GM18870 (cell line): ENCODE data around the gene NATD1.
"Not testable (repeated sequence)": the region's sequence is repeated elsewhere in the genome, so short reads cannot be mapped to it uniquely, and the experiment has no call there.

Experiments used
- ATAC-seq: cut with Tn5 transposase; IDR thresholded peaks from one replicate; pipeline ENCODE4 v1.9.1; 2021; ENCODE audit warnings: moderate library complexity; ENCODE audit not compliant: unreplicated experiment

Gene NATD1

DNA sequence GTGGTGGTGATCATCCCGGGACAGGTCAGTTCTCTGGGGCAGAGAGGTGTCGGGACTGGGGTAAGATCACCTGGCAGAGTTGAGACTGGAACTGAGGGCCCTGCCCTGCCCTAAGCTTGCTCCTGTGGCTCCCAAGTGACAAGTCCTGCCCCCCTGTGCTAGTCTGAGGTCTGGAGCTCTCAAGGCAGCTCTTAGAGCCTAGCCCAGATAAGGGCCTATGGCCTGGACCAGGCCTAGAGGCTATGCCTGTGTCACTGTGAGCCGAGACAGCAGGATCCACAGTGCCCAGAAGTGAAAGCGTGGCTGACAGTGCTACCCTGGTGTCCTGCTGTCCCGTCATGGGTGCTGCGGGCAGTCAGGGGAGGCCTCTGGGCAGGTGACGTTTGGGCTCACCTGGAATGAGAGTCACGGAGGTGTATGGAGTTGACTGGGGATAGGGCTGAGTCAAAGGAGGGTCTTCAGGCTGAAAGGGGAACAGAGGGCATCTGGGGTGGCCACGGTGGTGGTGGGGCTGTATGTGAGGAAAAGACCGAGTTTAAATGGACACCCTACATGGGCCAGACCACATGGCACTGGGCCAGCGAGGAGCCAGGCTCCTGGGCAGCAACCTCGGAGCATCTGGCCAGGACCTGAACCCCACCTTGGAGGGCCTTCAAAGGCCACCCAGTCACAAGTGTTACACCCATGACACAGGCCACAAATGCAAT, 5.5 kb downstream of the NATD1 start:
- no peak for ATAC-seq

DNA sequence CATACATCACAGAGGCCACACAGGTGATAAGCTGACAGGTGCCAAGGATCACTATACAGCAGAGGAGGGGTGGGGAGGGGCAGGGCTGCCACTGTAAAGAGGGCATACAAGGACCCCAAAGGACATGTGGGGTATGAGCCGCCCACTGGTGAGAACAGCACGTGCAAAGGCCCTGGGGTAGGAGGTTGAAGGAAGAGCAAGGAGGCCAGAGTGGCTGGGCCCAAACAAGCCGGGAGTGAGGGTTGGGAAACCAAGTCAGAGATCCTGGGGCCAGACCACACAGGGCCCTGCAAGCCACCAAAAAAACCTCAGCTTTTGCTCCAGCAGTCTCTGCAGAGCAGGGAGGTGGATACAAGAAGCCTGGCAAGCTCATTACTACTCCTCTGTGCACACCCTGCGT, 6.5 kb downstream of the NATD1 start:
- no peak for ATAC-seq

DNA sequence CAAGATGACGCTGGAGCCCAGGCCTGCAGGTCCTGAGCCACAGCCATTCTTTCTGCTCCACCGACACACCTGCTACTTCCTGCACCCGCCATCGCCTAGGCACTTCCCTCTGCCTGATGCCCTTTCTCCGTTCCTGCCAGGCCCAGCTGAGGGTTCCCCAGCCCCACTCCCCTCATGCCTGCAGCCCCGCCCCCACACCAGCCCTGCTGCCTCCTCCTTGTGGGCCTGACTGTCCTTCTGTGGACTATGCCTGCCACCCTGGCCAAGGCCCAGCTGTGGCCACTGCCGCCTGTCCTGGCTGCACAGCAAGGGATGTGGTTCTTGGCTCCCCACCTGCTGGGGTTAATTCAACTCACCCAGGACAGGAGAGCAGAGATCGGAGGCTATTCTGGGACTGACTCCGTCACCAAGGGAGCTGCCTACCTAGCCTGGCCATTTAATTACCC, 7.5 kb downstream of the NATD1 start:
- no peak for ATAC-seq

DNA sequence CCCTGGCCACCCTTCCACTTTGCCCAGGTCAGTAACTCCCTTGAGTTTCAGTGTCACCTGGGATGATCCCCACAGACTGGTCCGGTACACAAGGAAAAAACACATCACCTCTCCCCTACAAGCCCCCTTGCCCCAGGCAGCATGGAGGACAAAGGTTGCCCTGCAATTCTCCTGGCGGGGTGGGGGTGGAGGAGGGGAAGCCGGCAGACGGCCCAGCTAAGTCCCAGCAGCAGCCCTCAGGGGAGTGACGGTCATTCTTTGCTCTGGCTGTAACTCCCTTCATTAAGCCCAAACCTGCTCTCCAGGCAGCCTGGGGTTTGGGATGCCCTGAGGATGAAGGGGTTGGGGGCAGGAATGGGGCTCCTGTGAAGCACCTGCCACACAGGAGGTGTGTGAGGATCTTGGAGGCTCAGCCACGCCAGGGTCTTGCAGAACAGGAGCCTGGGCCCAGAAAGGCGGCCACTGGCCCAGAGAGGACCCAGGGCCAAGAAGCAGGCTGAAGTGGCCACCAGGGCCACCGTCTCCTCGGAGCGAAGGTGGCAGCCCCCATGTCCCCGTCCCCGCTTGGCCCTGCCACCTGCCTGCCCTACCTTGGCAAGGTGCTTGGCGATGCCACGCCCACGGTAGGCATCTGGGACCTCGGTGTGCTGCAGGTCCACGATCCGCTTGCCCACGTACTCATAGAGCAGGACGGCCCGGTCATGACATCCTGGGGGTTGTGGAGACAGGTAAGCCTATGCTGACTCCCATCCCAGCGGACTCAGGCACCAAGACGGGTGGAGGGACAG, 9.5 kb downstream of the NATD1 start:
- ATAC-seq = no peak

DNA sequence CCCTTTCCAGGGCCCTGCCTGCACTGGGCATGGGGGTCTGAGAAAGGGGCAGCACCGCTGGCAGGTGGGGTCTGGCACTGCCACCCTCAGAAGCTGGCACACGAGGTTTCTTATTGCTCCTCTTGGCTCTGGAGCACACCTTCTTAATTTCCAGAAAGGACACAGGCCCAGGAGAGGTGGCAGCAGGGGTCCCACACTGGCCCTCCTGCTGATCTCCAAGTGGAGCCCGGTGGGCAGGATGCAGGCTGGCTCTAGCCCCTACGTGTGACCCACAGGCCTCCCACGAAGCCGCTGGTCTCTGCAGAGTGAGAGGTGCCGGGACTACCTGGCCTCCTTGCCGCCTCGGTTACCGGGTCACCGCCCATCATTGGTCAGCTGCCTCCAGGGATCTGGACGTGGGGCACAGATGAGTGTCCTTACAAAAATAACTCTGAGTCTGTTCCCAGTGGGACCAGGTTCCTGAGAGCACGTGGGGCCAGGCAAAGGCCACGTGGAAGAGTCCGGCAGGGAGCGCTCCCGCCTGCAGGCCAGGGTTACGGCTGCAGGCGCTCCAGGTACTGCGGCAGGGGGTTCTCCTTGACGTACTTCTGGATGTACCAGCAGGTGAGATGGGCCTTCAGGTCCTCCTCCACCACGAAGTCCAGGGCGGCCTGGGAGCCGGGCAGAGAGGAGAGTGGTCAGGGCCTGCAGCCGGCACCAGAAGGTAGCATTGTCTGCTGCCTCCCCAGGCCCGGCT, 10.3 kb downstream of the NATD1 start:
- ATAC-seq = no peak

DNA sequence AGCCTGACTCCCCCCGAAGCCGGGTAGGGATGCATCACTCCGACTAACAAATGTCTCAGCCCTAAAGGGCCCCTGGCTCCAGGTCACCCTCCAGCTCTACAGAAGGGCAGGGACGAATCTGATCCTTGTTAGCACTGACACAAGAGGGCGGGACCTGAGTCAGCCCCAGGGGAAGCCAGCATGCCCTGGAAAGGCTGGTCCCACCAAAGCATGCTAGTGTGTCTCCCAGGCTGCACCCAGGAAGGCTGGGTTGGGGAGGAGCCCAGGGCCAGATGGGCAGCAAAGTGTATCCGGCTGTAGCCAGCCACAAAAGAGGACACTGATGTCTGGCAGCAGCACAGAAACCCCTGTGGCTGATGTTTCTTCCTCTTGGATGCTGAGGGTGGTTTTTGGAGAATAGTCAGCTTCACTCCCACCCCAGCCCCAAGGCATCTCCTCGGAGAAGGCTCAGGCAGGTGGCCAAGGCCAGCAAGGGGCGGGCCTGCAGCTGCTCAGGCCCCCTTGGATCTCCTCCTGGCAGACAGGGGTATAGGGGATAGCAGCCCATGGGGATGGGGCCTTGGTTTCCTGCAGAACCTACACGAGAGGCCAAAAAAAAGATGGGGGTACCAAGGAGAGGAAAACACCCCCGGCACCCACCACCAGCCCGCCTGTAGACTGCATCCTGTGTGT, 11.0 kb downstream of the NATD1 start:
- no peak for ATAC-seq

DNA sequence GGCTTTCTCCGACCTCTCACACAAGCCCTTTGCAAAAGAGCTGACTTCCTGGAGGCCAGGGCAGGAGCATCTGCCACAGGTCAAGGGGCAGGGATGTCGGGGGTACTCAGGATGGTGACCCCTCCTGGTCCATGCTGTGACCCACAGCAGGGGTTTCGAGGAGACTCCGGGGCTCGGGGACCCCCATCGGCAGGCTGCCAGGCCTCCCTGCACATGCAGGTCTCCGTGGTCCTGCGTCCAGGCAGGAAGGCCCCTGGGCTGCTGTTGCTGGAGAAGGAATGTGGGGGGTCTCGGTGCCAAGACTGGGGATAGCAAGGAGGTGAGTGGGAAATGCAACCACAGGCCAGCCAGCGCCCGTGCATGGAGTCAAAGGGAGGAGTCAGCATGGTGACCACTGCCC, 11.6 kb downstream of the NATD1 start:
- ATAC-seq = no peak

DNA sequence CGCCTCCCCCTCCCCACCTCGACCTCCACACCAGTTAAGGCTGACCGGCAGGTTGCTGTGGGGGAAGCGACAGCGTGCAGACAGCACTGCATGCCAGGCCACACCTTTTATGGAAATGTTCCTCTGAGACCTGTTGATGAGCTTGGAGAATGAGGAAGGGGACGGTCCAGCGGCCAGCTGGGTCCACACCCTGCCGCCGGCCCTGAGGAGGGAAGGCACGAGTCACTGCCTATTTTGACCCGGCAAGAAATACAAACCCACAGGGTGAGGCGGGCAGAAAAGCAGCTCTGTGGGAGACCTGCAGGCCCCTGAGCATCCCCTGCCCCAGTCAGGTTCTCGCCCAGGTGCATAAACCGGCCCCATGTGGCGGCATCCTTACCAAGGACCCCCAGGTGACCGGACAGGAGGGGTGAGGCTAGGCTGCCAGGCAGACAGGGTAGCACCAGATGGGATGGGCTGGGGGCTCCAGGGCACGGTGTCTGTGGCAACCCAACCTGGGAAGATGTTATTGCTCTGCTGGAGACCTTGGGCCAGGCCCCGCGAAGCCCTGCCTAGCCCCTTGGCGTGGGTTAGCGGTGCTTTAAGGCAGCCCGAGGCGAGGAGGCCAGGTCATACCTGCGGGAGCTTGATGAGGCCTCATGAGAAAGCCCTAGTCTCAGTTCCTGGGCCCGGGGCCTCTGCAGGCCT, 12.7 kb downstream of the NATD1 start:
- ATAC-seq = no peak

DNA sequence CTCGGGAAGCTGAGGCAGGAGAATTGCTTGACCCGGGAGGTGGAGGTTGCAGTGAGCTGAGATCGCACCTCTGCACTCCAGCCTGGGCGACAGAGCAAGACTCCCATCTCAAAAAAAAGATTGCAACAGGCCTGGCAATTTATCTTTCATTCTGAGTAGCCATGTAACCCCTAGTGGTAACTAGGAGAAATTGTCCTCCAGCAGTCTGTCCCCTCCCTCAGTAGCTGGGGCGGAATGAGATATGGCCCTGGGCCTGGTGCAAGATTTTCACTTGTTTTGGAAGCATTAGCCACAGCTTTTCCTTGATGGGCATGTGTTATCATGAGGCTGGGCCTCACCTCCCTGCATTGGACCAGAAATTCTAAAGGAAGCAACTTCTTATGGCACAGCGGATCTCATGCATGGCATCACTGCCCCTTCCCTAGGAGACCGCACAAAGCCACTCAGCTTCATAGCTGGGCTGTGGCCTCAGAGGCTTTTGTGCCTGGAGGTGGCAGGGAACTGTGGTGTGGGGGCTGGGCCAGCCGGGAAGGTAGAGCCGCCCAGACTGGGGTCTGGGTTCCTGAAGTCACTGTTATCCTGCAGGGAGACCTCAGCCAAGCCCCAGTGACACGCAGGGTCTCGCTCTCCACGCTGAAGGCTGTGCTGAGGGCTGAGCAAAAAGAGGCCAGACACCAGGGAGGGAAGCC, 13.4 kb downstream of the NATD1 start:
- no peak for ATAC-seq

DNA sequence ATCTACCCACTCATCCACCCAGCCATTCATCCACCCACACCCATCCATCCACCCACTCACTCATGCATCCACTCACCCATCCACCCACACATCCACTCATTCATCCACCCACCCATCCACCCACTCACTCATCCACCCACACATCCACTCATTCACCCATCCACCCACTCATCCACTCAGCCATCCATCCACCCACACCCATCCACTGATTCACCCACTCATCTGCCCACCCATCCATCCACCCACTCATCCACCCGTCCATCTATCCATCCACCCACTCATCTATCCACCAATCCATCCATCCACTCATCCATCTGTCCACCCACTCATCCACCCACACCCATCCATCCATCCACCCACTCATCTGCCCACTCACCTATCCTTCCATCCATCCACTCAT, 17.3 kb downstream of the NATD1 start:
- no peak for ATAC-seq

DNA sequence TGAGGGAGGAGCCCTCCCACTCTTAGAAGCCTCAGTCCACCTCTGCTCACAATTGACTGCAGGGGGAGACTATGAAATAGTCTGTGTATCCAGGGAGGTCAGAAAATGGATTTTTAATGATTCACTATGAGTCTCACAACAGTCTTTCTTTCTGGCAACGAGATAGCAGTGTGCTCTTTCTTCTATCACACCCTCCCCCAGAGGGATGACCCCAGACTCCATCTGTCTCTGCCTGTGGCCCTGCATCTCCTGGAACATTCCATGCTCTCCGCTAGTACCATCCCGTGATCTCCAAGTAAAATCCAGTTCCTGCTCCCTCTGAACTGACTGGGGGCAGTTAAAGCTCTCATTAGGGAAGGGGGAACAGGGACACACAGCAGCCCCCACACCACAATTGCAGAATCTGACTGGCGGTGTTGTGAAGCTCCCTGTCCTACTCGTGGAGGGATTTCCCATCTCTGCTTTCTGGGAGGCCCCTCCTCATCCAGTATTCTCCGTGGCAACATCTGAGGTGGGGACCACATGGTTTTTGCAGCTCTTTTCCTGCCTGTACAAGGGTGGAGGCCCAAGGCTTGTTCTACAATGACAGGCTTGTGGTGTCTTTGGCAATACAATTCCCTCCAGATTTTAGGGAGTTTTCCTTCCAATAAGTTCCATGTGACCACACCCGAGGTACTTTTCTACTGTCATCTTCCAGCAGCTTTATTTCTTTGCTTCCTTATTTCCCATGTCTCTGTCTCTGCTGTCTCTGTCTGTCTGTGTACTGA, 19.4 kb downstream of the NATD1 start:
- no peak for ATAC-seq

DNA sequence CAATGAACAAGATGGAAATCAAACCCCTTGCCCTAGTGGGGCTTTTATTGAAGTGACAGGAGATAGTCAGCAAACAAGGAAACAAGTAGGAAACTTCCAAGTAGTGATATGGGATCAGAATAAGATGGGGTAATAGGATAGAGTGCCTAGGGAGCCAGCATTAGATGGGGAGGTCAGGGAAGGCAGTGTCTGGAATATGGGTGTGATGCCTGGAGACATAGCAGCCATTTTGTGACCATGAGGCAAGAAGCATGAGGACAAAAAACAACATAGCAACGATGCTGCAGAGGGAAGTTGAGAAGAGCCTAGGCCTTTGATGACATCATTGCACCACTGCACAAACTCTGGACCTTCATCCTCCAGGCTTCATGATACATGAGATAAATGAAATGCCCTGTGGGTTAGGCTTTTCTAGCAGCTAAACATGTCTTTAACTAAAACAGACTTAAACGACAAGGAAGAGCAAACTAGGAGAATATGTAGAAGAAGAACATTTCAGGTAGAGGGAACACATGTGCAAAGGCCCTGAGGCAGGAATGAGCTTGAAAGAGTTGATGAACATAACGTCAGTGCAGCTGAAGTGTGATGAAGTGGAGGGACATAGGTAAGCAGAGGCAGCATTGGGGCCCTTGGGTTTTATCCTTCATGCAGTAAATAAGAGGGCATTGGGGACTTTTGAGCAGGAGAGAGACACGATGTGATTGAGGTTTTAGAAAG, 21.0 kb downstream of the NATD1 start:
- no peak for ATAC-seq

DNA sequence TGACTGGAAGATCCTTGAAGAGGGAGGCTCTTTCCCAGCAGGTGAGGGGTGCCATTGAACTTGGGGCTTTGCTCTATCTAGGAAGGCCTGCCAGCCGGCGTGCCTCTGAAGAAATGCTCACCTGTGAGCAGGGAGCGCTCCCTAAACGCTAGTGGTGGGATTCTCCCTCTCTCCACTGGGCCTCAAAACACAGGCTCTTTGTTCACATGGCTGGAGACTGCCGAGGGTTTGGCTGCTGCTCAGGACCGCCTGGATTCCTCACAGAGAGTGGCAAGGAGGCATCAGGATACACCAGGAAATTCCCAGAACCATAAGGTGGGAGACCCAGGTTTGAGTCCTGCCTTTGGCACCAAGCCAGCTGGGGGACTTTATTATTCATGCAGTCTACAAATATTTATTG, 21.7 kb downstream of the NATD1 start:
- no peak for ATAC-seq

DNA sequence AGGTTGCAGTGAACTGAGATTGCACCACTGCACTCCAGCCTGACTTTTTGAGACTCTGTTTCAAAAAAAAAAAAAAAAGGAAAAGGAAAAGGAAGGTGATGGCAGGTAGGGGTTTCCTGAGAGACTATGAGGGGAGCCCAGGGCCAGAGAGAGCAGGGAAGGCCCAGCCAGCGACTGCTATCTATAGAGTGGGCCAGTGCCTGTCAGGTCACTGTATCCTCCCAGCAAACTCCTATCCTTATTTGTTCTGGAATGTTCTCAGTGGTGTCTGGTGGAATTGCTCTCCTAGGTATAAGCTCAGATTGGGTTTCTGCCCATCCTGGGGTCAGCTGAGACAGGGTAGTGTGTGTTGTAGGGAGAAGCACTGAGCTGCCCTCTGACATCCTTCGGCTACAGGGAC, 24.4 kb downstream of the NATD1 start:
- ATAC-seq = no peak

DNA sequence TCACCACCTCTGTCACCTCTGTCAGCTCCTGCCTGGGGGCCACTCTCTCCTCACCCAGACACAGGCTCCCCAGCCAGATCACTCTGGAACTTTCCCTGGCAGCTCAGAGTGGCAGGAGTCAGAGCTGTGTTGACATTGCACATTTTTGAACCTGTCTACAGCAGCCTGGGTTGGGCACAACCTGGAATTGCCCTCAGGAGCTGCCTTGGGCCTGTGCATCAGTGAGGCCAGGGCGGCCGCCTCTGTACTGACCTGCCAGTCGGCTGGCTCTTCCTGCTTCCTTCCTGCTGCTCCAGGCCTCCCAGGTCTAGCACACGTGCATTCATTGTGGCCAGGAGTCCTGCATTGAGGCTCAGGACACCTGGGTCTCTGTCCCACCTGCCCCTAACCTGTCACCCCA, 25.1 kb downstream of the NATD1 start:
- no peak for ATAC-seq

DNA sequence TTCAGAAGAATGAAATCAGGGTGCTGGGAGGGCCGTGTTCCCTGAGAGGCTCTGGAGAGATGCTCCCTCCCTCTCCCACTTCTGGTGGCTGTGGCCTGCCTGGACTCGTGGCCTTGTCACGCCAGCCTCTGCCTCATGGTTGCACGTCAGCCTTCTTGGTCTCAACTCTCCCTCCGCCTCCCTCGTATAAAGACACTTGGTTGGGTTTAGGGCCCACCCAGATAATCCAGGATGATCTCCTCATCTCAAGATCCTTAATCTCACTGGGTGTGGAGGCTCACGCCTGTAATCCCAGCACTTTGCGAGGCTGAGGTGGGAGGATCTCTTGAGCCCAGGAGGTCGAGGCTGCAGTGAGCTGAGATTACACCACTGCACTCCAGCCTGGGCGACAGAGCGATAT, 25.9 kb downstream of the NATD1 start:
- not testable (repeated sequence) for ATAC-seq

DNA sequence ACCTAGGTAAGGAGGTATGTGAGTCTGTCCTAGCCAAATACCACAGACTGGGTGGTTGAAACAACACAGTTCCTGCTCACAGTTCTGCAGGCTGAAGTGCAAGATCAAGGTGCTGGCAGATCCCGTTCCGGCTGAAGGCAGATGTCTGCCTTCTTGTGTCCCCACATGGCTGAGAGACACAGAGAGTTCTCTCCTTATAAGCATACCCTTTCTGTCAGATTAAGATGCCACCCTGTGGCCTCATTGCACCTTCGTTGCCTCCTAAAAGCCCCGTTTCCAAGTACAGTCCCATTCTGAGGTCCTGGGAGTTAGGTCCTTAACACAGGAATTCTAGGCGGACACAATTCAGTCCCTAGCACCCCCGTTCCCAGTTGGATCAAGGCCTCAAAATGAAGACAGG, 30.1 kb downstream of the NATD1 start:
- no peak for ATAC-seq

DNA sequence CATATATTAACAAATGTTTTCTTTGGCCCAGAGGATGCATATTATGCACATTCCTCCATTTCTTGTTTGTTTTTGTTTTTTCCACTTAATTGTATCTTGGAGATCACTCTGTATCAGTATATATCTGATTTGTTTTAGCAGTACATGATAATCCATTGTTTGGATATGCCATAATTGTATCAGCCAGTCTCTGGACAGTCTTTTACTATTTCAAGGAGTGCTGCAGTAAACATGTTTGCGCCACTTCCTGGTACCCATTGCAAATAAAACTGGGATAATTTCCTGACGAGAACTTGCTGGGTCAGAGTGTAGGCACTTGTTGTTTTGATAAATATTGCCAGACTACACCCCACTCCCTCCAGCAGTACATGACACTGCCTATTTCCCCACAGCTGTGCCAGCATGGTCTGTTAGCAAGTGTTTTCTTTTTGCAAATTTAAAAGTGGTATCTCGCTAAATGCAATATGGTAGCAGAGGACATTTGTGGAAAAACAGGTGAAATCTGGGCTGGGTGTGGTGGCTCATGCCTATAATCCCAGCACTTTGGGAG, 34.3 kb downstream of the NATD1 start:
- no peak for ATAC-seq
